ENCODE results near the gene AKIRIN2. TPM values are rescaled to one million over a fixed set of nuclear protein-coding genes. Genes with fewer than 3 reads are reported as not detected.

Gene AKIRIN2
- total and polyA plus RNA-seq, 12 donors, result 14.8 to 56.0 (median 43.1) TPM

- WGBS, 2 donors, result 87 to 91% methylated on average over 2 of the region's 2 CpGs
- Histone ChIP-seq H3K27ac (no peak overlapping the region), H3K4me1 (peaks cover 0 to 31% (median 10%) of the 10 kb centered on the region in 9 donors), H3K9me3 (no peaks in the 10 kb centered on the region), H3K36me3 (peaks cover 0 to 94% (median 24%) of the 10 kb centered on the region in 9 donors), H3K27me3 (no peaks in the 10 kb centered on the region), H3K4me3 (no peak overlapping the region)
- intact Hi-C loops (cut with DNase I), result no loop called here
- ATAC-seq, result no peak
- DNase-seq, result no peak
- TF ChIP-seq CTCF (IDR thresholded peaks at IDR 0.05), result no peak
Observed at GRCh38 chr6:87672641-87673040, 29.4 kb downstream of the AKIRIN2 start.

GRCh38 chr6:87671555-87672029 lies 30.4 kb downstream of the AKIRIN2 start:
- Histone ChIP-seq H3K4me1 (peaks cover 0 to 31% (median 10%) of the 10 kb centered on the region in 9 donors), H3K27me3 (no peaks in the 10 kb centered on the region), H3K9me3 (no peaks in the 10 kb centered on the region), H3K27ac (peak overlapping the region in 4 of 10 donors; percentile 16 to 23 (median 22)), H3K36me3 (peaks cover 0 to 94% (median 21%) of the 10 kb centered on the region in 9 donors), H3K4me3 (no peak overlapping the region)
- intact Hi-C loops (cut with DNase I), result no loop called here
- no peak for TF ChIP-seq CTCF (IDR thresholded peaks at IDR 0.05)
- ATAC-seq, result peak in 2 of 8 donors; percentile 35 to 46
- DNase-seq, result no peak
- 69 to 70% methylated on average over 6 of the region's 6 CpGs for WGBS, 2 donors

GRCh38 chr6:87670707-87671106 lies 31.3 kb downstream of the AKIRIN2 start:
- H3K36me3 ChIP-seq, result peaks cover 0 to 94% (median 16%) of the 10 kb centered on the region in 9 donors

GRCh38 chr6:87669051-87669450 lies 33.0 kb downstream of the AKIRIN2 start:
- intact Hi-C loops (cut with DNase I), result no loop called here
- H3K36me3 ChIP-seq, result peaks cover 0 to 94% (median 8%) of the 10 kb centered on the region in 9 donors
- DNase-seq, result no peak
- 82 to 86% methylated on average over 3 of the region's 3 CpGs for WGBS, 2 donors
- peaks cover 0 to 24% (median 0%) of the 10 kb centered on the region in 9 donors for H3K4me1 ChIP-seq
- no peak overlapping the region for H3K4me3 ChIP-seq
- H3K9me3 ChIP-seq, result no peaks in the 10 kb centered on the region
- no peak overlapping the region for H3K27ac ChIP-seq
- TF ChIP-seq CTCF (IDR thresholded peaks at IDR 0.05), result no peak
- no peak for ATAC-seq
- no peaks in the 10 kb centered on the region for H3K27me3 ChIP-seq

More at GRCh38 chr6:87670707-87671106, 31.3 kb downstream of the AKIRIN2 start:
- Histone ChIP-seq H3K4me3 (no peak overlapping the region), H3K9me3 (no peaks in the 10 kb centered on the region), H3K27me3 (no peaks in the 10 kb centered on the region), H3K27ac (peak overlapping the region in 2 of 10 donors; percentile 5 to 23), H3K4me1 (peaks cover 0 to 31% (median 10%) of the 10 kb centered on the region in 9 donors)
- 48 to 51% methylated on average over 2 of the region's 2 CpGs for whole genome bisulfite sequencing, 2 donors
- intact Hi-C loops (cut with DNase I), result no loop called here
- no peak for DNase-seq
- no peak for ATAC-seq
- TF ChIP-seq CTCF (IDR thresholded peaks at IDR 0.05), result no peak
